H1 (cell line): ENCODE results near the gene ARHGAP24. TPM values are rescaled to one million over a fixed set of nuclear protein-coding genes. Genes with fewer than 3 reads are reported as not detected.

Experiments used
- CEBPB ChIP-seq: IDR thresholded peaks from 2 replicates; pipeline ENCODE4 v1.6.1; 2012; ENCODE audit warnings: low read depth, low read length
- KDM4A ChIP-seq: IDR thresholded peaks from one replicate; pipeline ENCODE4 v1.7.1; 2012; ENCODE audit warnings: low read depth, mild to moderate bottlenecking, moderate library complexity, low read length, inconsistent platforms; ENCODE audit not compliant: severe bottlenecking
- RBBP5 ChIP-seq: IDR thresholded peaks from 2 replicates; pipeline ENCODE4 v1.7.1; 2012; ENCODE audit warnings: low read depth, mild to moderate bottlenecking, inconsistent platforms, low read length, moderate library complexity, borderline replicate concordance
- polyA plus RNA-seq, 7 experiments: library from polyadenylated mRNA; depleted of rRNA in 3 of 7; stranded (reverse) in 5 of 7; unstranded in 2 of 7; fragments of >200 nt in 5 of 7; fragments of 200-250 nt in 2 of 7; gene quantifications; 1 replicate in 5 of 7; 2 replicates in 1 of 7; 4 replicates in 1 of 7; pipeline versions ENCODE4 v1.2.1 to v1.2.3, GENCODE V29; 2011 to 2013; ENCODE audit warnings: missing spikeins in 2 of 7, mixed read lengths in 2 of 7
- total RNA-seq: library from RNA; stranded (reverse); fragmentation: NEBNext Ultra II Directional; extraction: Animal tissue kit (Norgen Biotek cat#: 25700); gene quantifications from 2 replicates; pipeline ENCODE4 v1.2.1, GENCODE V29; 2021

Gene ARHGAP24
- total and polyA plus RNA-seq, 2 of the 8 experiments (the other 6 are each of a cell fraction or from before 2014, with no cell fraction given), result 0.08 to 0.50 TPM

DNA sequence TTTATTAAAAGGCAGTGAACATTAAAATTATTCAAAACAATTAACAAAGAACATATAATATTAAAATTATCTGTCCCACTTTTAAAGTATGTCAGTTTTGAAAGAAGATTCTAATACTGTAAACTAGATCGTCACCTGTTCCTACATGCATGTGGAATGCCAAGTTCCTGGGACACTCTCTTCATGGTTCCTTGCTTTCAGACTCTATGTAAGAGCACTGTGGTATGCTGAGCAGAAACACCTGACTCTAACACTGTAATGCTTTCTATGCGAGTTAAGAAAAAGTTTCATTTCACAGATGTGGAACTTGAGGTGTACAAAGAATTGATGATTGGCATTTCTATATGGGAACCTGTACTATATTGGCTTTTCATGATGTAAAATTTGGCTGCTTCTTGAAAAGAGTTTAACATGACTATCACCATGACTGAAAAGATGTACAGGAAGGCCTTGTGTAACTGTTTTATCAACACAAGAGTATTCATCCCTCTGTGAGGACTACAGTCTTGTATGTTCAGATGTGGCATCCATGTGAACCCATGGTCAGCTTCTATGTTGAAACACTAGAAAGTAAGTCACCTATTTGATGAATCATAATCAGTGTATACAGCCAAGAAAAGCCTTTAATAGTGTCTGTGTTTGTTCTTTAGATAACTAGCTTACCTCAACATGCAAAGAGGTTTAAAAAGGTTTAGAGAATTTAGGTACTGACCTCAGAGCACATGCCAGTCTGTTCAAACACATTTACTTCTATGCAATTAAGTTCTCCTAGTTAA, 354.5 kb downstream of the ARHGAP24 start (continued):
- no peak for TF ChIP-seq KDM4A
- TF ChIP-seq CEBPB, result no peak
- TF ChIP-seq RBBP5, result no peak
